Gastrocnemius medialis (tissue), 4 donors: ENCODE measurements around the gene PRDM16.

Source experiments
- POLR2A ChIP-seq, 2 donors: fragments of 450-650 bp; IDR thresholded peaks; one replicate each; pipeline ENCODE4 v1.6.1; 2017; ENCODE audit warnings: antibody characterized with exemption in 2 of 2, mild to moderate bottlenecking in 2 of 2, moderate library complexity in 2 of 2
- TF ChIP-seq, protein P1 (sequence below), 5 experiments: fragments of 450-650 bp in 3 of 5; fragments of 200-600 bp in 2 of 5; sonication (generic) in 2 of 5; IDR thresholded peaks in 4 of 5; conservative IDR thresholded peaks in 1 of 5; 1 replicate in 4 of 5; 2 replicates in 1 of 5; pipeline ENCODE4 v1.5.1; 2016 to 2019; ENCODE audit warnings: antibody characterized with exemption in 5 of 5, mild to moderate bottlenecking in 3 of 5, moderate library complexity in 3 of 5

DNA sequence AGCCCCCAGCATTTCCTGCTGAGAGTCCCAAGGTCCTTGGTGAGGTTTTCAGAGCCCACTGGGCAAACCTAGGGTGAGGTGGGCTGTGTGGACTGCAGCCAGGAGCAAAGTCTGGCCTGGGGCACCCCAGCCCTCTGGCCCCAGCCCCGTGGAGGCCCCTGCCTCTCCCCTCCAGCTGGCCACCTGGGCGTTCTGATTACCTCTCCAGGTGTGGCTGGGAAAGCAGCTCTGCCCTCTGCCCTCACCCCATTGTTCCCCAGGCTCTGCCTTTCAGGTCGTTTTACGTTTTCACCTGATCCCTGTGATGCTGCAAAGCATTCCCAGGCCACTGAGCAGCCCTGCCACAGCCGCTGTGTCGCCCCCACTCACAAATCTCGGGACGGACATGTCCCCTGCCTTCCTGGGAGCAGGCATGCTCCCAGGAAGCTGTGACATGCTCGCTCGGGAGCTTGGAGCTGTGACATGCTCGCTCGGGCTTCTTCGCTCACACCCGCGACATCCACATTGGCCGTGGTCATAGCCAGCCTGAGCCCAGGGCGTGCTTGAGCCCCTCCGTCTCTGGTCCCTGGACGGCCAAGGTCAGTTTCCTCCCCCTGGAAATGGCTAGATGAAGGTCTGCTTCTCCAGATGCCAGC, 216.2 kb downstream of the PRDM16 start:
- TF ChIP-seq, protein P1, sequence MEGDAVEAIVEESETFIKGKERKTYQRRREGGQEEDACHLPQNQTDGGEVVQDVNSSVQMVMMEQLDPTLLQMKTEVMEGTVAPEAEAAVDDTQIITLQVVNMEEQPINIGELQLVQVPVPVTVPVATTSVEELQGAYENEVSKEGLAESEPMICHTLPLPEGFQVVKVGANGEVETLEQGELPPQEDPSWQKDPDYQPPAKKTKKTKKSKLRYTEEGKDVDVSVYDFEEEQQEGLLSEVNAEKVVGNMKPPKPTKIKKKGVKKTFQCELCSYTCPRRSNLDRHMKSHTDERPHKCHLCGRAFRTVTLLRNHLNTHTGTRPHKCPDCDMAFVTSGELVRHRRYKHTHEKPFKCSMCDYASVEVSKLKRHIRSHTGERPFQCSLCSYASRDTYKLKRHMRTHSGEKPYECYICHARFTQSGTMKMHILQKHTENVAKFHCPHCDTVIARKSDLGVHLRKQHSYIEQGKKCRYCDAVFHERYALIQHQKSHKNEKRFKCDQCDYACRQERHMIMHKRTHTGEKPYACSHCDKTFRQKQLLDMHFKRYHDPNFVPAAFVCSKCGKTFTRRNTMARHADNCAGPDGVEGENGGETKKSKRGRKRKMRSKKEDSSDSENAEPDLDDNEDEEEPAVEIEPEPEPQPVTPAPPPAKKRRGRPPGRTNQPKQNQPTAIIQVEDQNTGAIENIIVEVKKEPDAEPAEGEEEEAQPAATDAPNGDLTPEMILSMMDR (IDR thresholded peaks at IDR 0.05 in 4 of 5, conservative IDR thresholded peaks at IDR 0.05 in 1 of 5): no peak
- TF ChIP-seq POLR2A (IDR thresholded peaks at IDR 0.05): no peak
